SU-DHL-6 (cell line): ENCODE results near the gene C19orf18.

Experiments used
- CTCF ChIP-seq: fragments of 200-600 bp; sonication (generic); IDR thresholded peaks from one replicate; pipeline ENCODE4 v1.5.1; 2017; ENCODE audit warnings: antibody characterized with exemption, mild to moderate bottlenecking, low read length, moderate library complexity; ENCODE audit not compliant: insufficient read depth, poor library complexity, severe bottlenecking
- EZH2phosphoT487 ChIP-seq: fragments of 200-600 bp; sonication (generic), shearing (Covaris generic); conservative IDR thresholded peaks from 2 replicates; pipeline ENCODE4 v1.6.1; 2018; ENCODE audit warnings: mild to moderate bottlenecking, antibody characterized with exemption, low read length, moderate library complexity, mixed read lengths

- TF ChIP-seq CTCF (no peak), EZH2phosphoT487 (no peak)
Measured at GRCh38 chr19:58022283-58022660, 47.9 kb upstream of the C19orf18 start.
